Endothelial cell of umbilical vein (primary cell): ENCODE data around the gene CPNE5.

ENCODE experiments used
- EZH2 ChIP-seq: IDR thresholded peaks from 2 replicates; pipeline ENCODE4 v1.6.1; 2012; ENCODE audit warnings: borderline replicate concordance, low read depth, mild to moderate bottlenecking, moderate library complexity, low read length, inconsistent platforms; ENCODE audit not compliant: severe bottlenecking
- POLR2A ChIP-seq: IDR thresholded peaks from 2 replicates; pipeline ENCODE4 v1.6.1; 2012; ENCODE audit warnings: low read depth, mild to moderate bottlenecking, control low read depth, low read length
- TF ChIP-seq, protein P1 (sequence below), 2 donors: IDR thresholded peaks; 1 replicate in 1 of 2; 2 replicates in 1 of 2; pipeline ENCODE4 v1.5.1; 2011; ENCODE audit warnings: low read length in 2 of 2, mild to moderate bottlenecking in 2 of 2, moderate library complexity in 2 of 2, control low read depth in 1 of 2, inconsistent platforms in 1 of 2, low read depth in 1 of 2; ENCODE audit not compliant: insufficient read depth in 1 of 2; ENCODE audit errors: extremely low read depth in 1 of 2

GRCh38 chr6:36845233-36845632, 6.0 kb upstream of the CPNE5 start:
- TF ChIP-seq, protein P1, sequence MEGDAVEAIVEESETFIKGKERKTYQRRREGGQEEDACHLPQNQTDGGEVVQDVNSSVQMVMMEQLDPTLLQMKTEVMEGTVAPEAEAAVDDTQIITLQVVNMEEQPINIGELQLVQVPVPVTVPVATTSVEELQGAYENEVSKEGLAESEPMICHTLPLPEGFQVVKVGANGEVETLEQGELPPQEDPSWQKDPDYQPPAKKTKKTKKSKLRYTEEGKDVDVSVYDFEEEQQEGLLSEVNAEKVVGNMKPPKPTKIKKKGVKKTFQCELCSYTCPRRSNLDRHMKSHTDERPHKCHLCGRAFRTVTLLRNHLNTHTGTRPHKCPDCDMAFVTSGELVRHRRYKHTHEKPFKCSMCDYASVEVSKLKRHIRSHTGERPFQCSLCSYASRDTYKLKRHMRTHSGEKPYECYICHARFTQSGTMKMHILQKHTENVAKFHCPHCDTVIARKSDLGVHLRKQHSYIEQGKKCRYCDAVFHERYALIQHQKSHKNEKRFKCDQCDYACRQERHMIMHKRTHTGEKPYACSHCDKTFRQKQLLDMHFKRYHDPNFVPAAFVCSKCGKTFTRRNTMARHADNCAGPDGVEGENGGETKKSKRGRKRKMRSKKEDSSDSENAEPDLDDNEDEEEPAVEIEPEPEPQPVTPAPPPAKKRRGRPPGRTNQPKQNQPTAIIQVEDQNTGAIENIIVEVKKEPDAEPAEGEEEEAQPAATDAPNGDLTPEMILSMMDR (IDR thresholded peaks at IDR 0.05; ENCODE audit: extremely low read depth in 1 of 2, insufficient read depth in 1 of 2, low read depth in 1 of 2, low read length in 2 of 2): no peak
- TF ChIP-seq POLR2A (no peak), EZH2 (no peak)
